H9 (cell line): ENCODE data around the gene RASGRF1. TPM values are rescaled to one million over a fixed set of nuclear protein-coding genes. Genes with fewer than 3 reads are reported as not detected.

ENCODE experiments used
- DNase-seq: peaks from one replicate; pipeline ENCODE4 v3.0.0-alpha.2; 2017
- H2AFZ ChIP-seq: one replicate; pipeline ENCODE4 v1.6.1; 2013; ENCODE audit warnings: mild to moderate bottlenecking, low read length, control low read depth, moderate library complexity
- H2AK5ac ChIP-seq: 2 replicates; pipeline ENCODE4 v1.6.1; 2013; ENCODE audit warnings: low read length, control low read depth, mixed read lengths; ENCODE audit not compliant: insufficient read length
- H2BK120ac ChIP-seq: one replicate; pipeline ENCODE4 v1.6.1; 2013; ENCODE audit warnings: low read depth, mild to moderate bottlenecking, low read length, control low read depth, inconsistent platforms; ENCODE audit not compliant: poor library complexity, severe bottlenecking
- H2BK12ac ChIP-seq: 2 replicates; pipeline ENCODE4 v1.6.1; 2013; ENCODE audit warnings: low read length, control low read depth, mixed read lengths, low read depth; ENCODE audit not compliant: insufficient read length
- H2BK15ac ChIP-seq: 2 replicates; pipeline ENCODE4 v1.6.1; 2013; ENCODE audit warnings: low read depth, low read length, control low read depth
- H2BK20ac ChIP-seq: one replicate; pipeline ENCODE4 v1.6.1; 2013; ENCODE audit warnings: low read depth, mild to moderate bottlenecking, low read length, control low read depth, inconsistent platforms; ENCODE audit not compliant: poor library complexity, severe bottlenecking
- H2BK5ac ChIP-seq: 2 replicates; pipeline ENCODE4 v1.6.1; 2013; ENCODE audit warnings: low read length, control low read depth, mixed read lengths; ENCODE audit not compliant: insufficient read length
- H3K14ac ChIP-seq: 2 replicates; pipeline ENCODE4 v1.6.1; 2013; ENCODE audit warnings: low read length, control low read depth; ENCODE audit not compliant: insufficient read depth
- H3K18ac ChIP-seq: 2 replicates; pipeline ENCODE4 v1.6.1; 2013; ENCODE audit warnings: low read depth, mild to moderate bottlenecking, mixed read lengths, low read length, control low read depth; ENCODE audit not compliant: insufficient read length
- H3K23ac ChIP-seq: 2 replicates; pipeline ENCODE4 v1.6.1; 2013; ENCODE audit warnings: low read length, control low read depth, mixed read lengths, low read depth; ENCODE audit not compliant: insufficient read length
- H3K23me2 ChIP-seq: 2 replicates; pipeline ENCODE4 v1.6.1; 2013; ENCODE audit warnings: low read depth, mild to moderate bottlenecking, mixed read lengths, low read length, control low read depth; ENCODE audit not compliant: insufficient read length, poor library complexity, severe bottlenecking
- H3K27ac ChIP-seq: 2 replicates; pipeline ENCODE4 v1.5.1; 2013; ENCODE audit warnings: low read length, control low read depth, mixed read lengths, low read depth; ENCODE audit not compliant: insufficient read length
- H3K27me3 ChIP-seq: 2 replicates; pipeline ENCODE4 v1.6.1; 2013; ENCODE audit warnings: low read length, control low read depth, inconsistent platforms; ENCODE audit not compliant: insufficient read depth
- H3K4ac ChIP-seq: 2 replicates; pipeline ENCODE4 v1.6.1; 2013; ENCODE audit warnings: low read depth, mild to moderate bottlenecking, control low read depth, inconsistent platforms, low read length, moderate library complexity
- H3K4me1 ChIP-seq: 2 replicates; pipeline ENCODE4 v1.6.1; 2013; ENCODE audit warnings: low read length, control low read depth, inconsistent platforms; ENCODE audit not compliant: insufficient read depth
- H3K4me2 ChIP-seq: 2 replicates; pipeline ENCODE4 v1.6.1; 2013; ENCODE audit warnings: low read length, control low read depth, mixed read lengths; ENCODE audit not compliant: insufficient read length, insufficient read depth
- H3K56ac ChIP-seq: 2 replicates; pipeline ENCODE4 v1.6.1; 2013; ENCODE audit warnings: low read depth, mild to moderate bottlenecking, mixed read lengths, low read length, control low read depth; ENCODE audit not compliant: insufficient read length
- H3K79me1 ChIP-seq: 2 replicates; pipeline ENCODE4 v1.6.1; 2013; ENCODE audit warnings: low read depth, mild to moderate bottlenecking, moderate library complexity, low read length, control low read depth, inconsistent platforms; ENCODE audit not compliant: insufficient read depth, poor library complexity, severe bottlenecking
- H3K79me2 ChIP-seq: 2 replicates; pipeline ENCODE4 v1.6.1; 2013; ENCODE audit warnings: low read length, control low read depth, inconsistent platforms; ENCODE audit not compliant: insufficient read depth
- H3K9ac ChIP-seq: 2 replicates; pipeline ENCODE4 v1.6.1; 2013; ENCODE audit warnings: low read length, control low read depth, mixed read lengths; ENCODE audit not compliant: insufficient read length; ENCODE audit errors: extremely low read depth
- H3K9me3 ChIP-seq: one replicate; pipeline ENCODE4 v1.6.1; 2013; ENCODE audit warnings: low read depth, low read length, inconsistent platforms; ENCODE audit not compliant: control insufficient read depth
- H3T11ph ChIP-seq: one replicate; pipeline ENCODE4 v1.6.1; 2013; ENCODE audit warnings: mild to moderate bottlenecking, low read length, control low read depth, inconsistent platforms
- H4K20me1 ChIP-seq: one replicate; pipeline ENCODE4 v1.6.1; 2013; ENCODE audit not compliant: control insufficient read depth, insufficient read length, insufficient read depth
- H4K5ac ChIP-seq: 2 replicates; pipeline ENCODE4 v1.6.1; 2013; ENCODE audit warnings: low read depth, mild to moderate bottlenecking, mixed read lengths, low read length, control low read depth; ENCODE audit not compliant: insufficient read length
- H4K8ac ChIP-seq: replicated peaks from 2 replicates; pipeline ENCODE4 v1.6.1; 2013; ENCODE audit warnings: low read length, control low read depth, mixed read lengths, low read depth; ENCODE audit not compliant: insufficient read length
- H4K91ac ChIP-seq: 2 replicates; pipeline ENCODE4 v1.6.1; 2013; ENCODE audit warnings: low read depth, mild to moderate bottlenecking, moderate library complexity, mixed read lengths, low read length, control low read depth; ENCODE audit not compliant: insufficient read length
- H3K27ac Mint-ChIP-seq, 3 experiments: 2 replicates in 2 of 3; 3 replicates in 1 of 3; pipeline ENCODE4 v1.8.0; 2020 to 2021; ENCODE audit warnings: mixed read lengths in 3 of 3, mild to moderate bottlenecking in 1 of 3, moderate library complexity in 1 of 3
- H3K27me3 Mint-ChIP-seq: 2 replicates; pipeline ENCODE4 v1.8.0; 2021; ENCODE audit warnings: low read depth, mild to moderate bottlenecking, moderate library complexity, mixed read lengths
- H3K36me3 Mint-ChIP-seq, 3 experiments: 2 replicates in 2 of 3; 3 replicates in 1 of 3; pipeline ENCODE4 v1.8.0; 2020 to 2021; ENCODE audit warnings: low read depth in 3 of 3, mixed read lengths in 3 of 3; ENCODE audit not compliant: insufficient read depth in 1 of 3
- H3K4me1 Mint-ChIP-seq, 2 experiments: 2 replicates each; pipeline ENCODE4 v1.8.0; 2020; ENCODE audit warnings: mixed read lengths in 2 of 2
- H3K4me3 Mint-ChIP-seq, 2 experiments: 2 replicates in 1 of 2; 3 replicates in 1 of 2; pipeline ENCODE4 v1.8.0; 2020 to 2021; ENCODE audit warnings: mild to moderate bottlenecking in 2 of 2, mixed read lengths in 2 of 2, moderate library complexity in 1 of 2
- H3K9me3 Mint-ChIP-seq, 2 experiments: 2 replicates in 1 of 2; 3 replicates in 1 of 2; pipeline ENCODE4 v1.8.0; 2020; ENCODE audit warnings: mild to moderate bottlenecking in 2 of 2, mixed read lengths in 2 of 2, moderate library complexity in 1 of 2
- WGBS: extraction: QIAGEN DNeasy Blood & Tissue Kit; methylation state at CpG from one replicate; pipeline ENCODE4 v1.1.7; 2013; ENCODE audit warnings: missing lambda C conversion rate, low lambda C conversion rate, mixed read lengths; ENCODE audit not compliant: insufficient read length; ENCODE audit errors: extremely low coverage; 5-methylcytosine and 5-hydroxymethylcytosine counted together
- total RNA-seq: library from RNA; stranded (reverse); gene quantifications from 2 replicates; pipeline ENCODE4 v1.2.1, GENCODE V29; 2021
- TF ChIP-seq, protein P1 (sequence below): fragments of 200-600 bp; sonication (generic); conservative IDR thresholded peaks from 3 replicates; pipeline ENCODE4 v1.8.0; 2021; ENCODE audit warnings: antibody characterized with exemption, mild to moderate bottlenecking

Gene RASGRF1
- total RNA-seq, 1 experiment from 2014 or later = 0.48 TPM

GRCh38 chr15:79031821-79032220, 58.8 kb downstream of the RASGRF1 start:
- no CpG with 5 or more reads among the region's 12 CpGs for WGBS
- Histone ChIP-seq H3K56ac (no peak overlapping the region), H3K27me3 (no peaks in the 10 kb centered on the region), H4K8ac (no peak overlapping the region), H3K79me2 (no peaks in the 10 kb centered on the region), H2BK15ac (no peak overlapping the region), H4K5ac (no peak overlapping the region), H3K9ac (no peak overlapping the region), H3K27ac (no peak overlapping the region), H3K4me1 (no peaks in the 10 kb centered on the region), H3K23me2 (peaks cover 2% of the 10 kb centered on the region), H3K23ac (no peak overlapping the region), H2AK5ac (no peak overlapping the region), H2BK12ac (no peak overlapping the region), H3K4ac (no peak overlapping the region), H2AFZ (no peak overlapping the region), H2BK120ac (no peak overlapping the region), H2BK5ac (no peak overlapping the region), H4K91ac (no peak overlapping the region), H3K4me2 (no peak overlapping the region), H3K14ac (no peak overlapping the region; the same call in 1 of the 2 replicates), H3K9me3 (no peaks in the 10 kb centered on the region), H3K79me1 (no peaks in the 10 kb centered on the region), H2BK20ac (no peak overlapping the region), H4K20me1 (no peaks in the 10 kb centered on the region), H3K18ac (no peak overlapping the region), H3T11ph (no peak overlapping the region)
- H3K36me3 Mint-ChIP-seq = peaks cover 0 to under 1% (median 0%) of the 10 kb centered on the region in 3 experiments; a peak in 2 of 7 replicates
- peaks cover 0 to 4% of the 10 kb centered on the region in 2 experiments; a peak in 2 of 5 replicates for H3K9me3 Mint-ChIP-seq
- H3K4me1 Mint-ChIP-seq = peaks cover 19 to 26% of the 10 kb centered on the region in 2 experiments
- TF ChIP-seq, protein P1, sequence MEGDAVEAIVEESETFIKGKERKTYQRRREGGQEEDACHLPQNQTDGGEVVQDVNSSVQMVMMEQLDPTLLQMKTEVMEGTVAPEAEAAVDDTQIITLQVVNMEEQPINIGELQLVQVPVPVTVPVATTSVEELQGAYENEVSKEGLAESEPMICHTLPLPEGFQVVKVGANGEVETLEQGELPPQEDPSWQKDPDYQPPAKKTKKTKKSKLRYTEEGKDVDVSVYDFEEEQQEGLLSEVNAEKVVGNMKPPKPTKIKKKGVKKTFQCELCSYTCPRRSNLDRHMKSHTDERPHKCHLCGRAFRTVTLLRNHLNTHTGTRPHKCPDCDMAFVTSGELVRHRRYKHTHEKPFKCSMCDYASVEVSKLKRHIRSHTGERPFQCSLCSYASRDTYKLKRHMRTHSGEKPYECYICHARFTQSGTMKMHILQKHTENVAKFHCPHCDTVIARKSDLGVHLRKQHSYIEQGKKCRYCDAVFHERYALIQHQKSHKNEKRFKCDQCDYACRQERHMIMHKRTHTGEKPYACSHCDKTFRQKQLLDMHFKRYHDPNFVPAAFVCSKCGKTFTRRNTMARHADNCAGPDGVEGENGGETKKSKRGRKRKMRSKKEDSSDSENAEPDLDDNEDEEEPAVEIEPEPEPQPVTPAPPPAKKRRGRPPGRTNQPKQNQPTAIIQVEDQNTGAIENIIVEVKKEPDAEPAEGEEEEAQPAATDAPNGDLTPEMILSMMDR = no peak
- peaks cover 17% of the 10 kb centered on the region for H3K27me3 Mint-ChIP-seq
- H3K27ac Mint-ChIP-seq = no peak overlapping the region
- no peak overlapping the region for H3K4me3 Mint-ChIP-seq
- DNase-seq = no peak
